D341Med (cell line): ENCODE data around the gene PHF21B.
"Not testable (repeated sequence)": the region's sequence is repeated elsewhere in the genome, so short reads cannot be mapped to it uniquely, and the experiment has no call there.

Source experiments
- DNase-seq: peaks from one replicate; pipeline ENCODE4 v3.0.0; 2012; ENCODE audit warnings: low spot score

PHF21B gene

GRCh38 chr22:44917372-44918165 is 92.2 kb downstream of the PHF21B start:
- no peak for DNase-seq

GRCh38 chr22:44916281-44917231 is 93.2 kb downstream of the PHF21B start:
- no peak for DNase-seq

GRCh38 chr22:44915441-44915840 is 94.4 kb downstream of the PHF21B start:
- no peak for DNase-seq

- no peak for DNase-seq
These were observed 95.6 kb downstream of the PHF21B start for GRCh38 chr22:44914026-44914721.

- no peak for DNase-seq
These were observed 96.4 kb downstream of the PHF21B start for GRCh38 chr22:44913198-44913983.

GRCh38 chr22:44909241-44909640 is 100.6 kb downstream of the PHF21B start:
- no peak for DNase-seq

- no peak for DNase-seq
These were observed 101.8 kb downstream of the PHF21B start for GRCh38 chr22:44907765-44908737.

GRCh38 chr22:44906999-44907644 is 102.7 kb downstream of the PHF21B start:
- DNase-seq, result no peak

GRCh38 chr22:44906248-44906936 is 103.4 kb downstream of the PHF21B start:
- no peak for DNase-seq

GRCh38 chr22:44904492-44905152 is 105.2 kb downstream of the PHF21B start:
- DNase-seq, result not testable (repeated sequence)

- DNase-seq, result not testable (repeated sequence)
These were observed 106.6 kb downstream of the PHF21B start for GRCh38 chr22:44903164-44903563.

- no peak for DNase-seq
These were observed 108.5 kb downstream of the PHF21B start for GRCh38 chr22:44901301-44901700.

GRCh38 chr22:44898236-44898635 is 111.6 kb downstream of the PHF21B start:
- peak; percentile 15 for DNase-seq

GRCh38 chr22:44895296-44896055 is 114.3 kb downstream of the PHF21B start:
- DNase-seq, result no peak

GRCh38 chr22:44894782-44895181 is 115.0 kb downstream of the PHF21B start:
- DNase-seq, result no peak

- DNase-seq, result no peak
These were observed 115.5 kb downstream of the PHF21B start for GRCh38 chr22:44894321-44894720.

- DNase-seq, result no peak
These were observed 116.1 kb downstream of the PHF21B start for GRCh38 chr22:44893731-44894080.
